Measurements from ENCODE around the gene NKAIN2.

- TF ChIP-seq, protein P1, sequence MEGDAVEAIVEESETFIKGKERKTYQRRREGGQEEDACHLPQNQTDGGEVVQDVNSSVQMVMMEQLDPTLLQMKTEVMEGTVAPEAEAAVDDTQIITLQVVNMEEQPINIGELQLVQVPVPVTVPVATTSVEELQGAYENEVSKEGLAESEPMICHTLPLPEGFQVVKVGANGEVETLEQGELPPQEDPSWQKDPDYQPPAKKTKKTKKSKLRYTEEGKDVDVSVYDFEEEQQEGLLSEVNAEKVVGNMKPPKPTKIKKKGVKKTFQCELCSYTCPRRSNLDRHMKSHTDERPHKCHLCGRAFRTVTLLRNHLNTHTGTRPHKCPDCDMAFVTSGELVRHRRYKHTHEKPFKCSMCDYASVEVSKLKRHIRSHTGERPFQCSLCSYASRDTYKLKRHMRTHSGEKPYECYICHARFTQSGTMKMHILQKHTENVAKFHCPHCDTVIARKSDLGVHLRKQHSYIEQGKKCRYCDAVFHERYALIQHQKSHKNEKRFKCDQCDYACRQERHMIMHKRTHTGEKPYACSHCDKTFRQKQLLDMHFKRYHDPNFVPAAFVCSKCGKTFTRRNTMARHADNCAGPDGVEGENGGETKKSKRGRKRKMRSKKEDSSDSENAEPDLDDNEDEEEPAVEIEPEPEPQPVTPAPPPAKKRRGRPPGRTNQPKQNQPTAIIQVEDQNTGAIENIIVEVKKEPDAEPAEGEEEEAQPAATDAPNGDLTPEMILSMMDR (tag by site-specific recombination; IDR thresholded peaks at IDR 0.05): no peak
- TF ChIP-seq TCF7L2 (IDR thresholded peaks at IDR 0.05; ENCODE audit: borderline replicate concordance, low read depth, low read length): no peak
- TF ChIP-seq HOXA7 (CRISPR knock-in tag; IDR thresholded peaks at IDR 0.05; ENCODE audit: borderline replicate concordance): no peak
- no peak for TF ChIP-seq ZNF626 (tag by site-specific recombination; IDR thresholded peaks at IDR 0.05)
- TF ChIP-seq ZNF660 (tag by site-specific recombination; IDR thresholded peaks at IDR 0.05): no peak
- TF ChIP-seq PATZ1 (tag by site-specific recombination; IDR thresholded peaks at IDR 0.05): no peak
- TF ChIP-seq ZNF239 (tag by site-specific recombination; IDR thresholded peaks at IDR 0.05): no peak
- TF ChIP-seq ZNF530 (tag by site-specific recombination; IDR thresholded peaks at IDR 0.05; ENCODE audit: low read depth): no peak
- no peak for TF ChIP-seq ZNF521 (tag by site-specific recombination; IDR thresholded peaks at IDR 0.05)
- no peak for TF ChIP-seq ZNF549 (tag by site-specific recombination; IDR thresholded peaks at IDR 0.05)
Measured at GRCh38 chr6:124445581-124445980, 641.9 kb downstream of the NKAIN2 start.
